Tibial nerve (tissue), 3 donors: Measurements from ENCODE around the gene YDJC.

Experiments used
- CTCF ChIP-seq, 5 experiments: fragments of 200-600 bp in 3 of 5; fragments of 450-650 bp in 2 of 5; sonication (generic) in 3 of 5; IDR thresholded peaks; one replicate each; pipeline ENCODE4 v1.5.1; 2016 to 2019; ENCODE audit warnings: antibody characterized with exemption in 5 of 5, mild to moderate bottlenecking in 3 of 5, moderate library complexity in 2 of 5
- POLR2A ChIP-seq, 2 donors: fragments of 450-650 bp; IDR thresholded peaks; one replicate each; pipeline ENCODE4 v1.6.1; 2017; ENCODE audit warnings: antibody characterized with exemption in 2 of 2, mild to moderate bottlenecking in 2 of 2, moderate library complexity in 2 of 2

GRCh38 chr22:21677606-21678443 is 48.0 kb upstream of the YDJC start:
- TF ChIP-seq CTCF (IDR thresholded peaks at IDR 0.05) (no peak), POLR2A (IDR thresholded peaks at IDR 0.05) (no peak)
